Stimulated activated CD8-positive, alpha-beta memory T cell treated with anti-CD3 and anti-CD28 coated beads, Interleukin-4, amount 100 ng/mL, for 4 hours (primary cell): Measurements from ENCODE around the gene IQCM.

Experiments used
- DNase-seq, 2 donors: peaks; one replicate each; pipeline ENCODE4 v3.0.0-alpha.2; 2020; ENCODE audit warnings: low read depth in 2 of 2, low spot score in 1 of 2

Gene IQCM

DNA sequence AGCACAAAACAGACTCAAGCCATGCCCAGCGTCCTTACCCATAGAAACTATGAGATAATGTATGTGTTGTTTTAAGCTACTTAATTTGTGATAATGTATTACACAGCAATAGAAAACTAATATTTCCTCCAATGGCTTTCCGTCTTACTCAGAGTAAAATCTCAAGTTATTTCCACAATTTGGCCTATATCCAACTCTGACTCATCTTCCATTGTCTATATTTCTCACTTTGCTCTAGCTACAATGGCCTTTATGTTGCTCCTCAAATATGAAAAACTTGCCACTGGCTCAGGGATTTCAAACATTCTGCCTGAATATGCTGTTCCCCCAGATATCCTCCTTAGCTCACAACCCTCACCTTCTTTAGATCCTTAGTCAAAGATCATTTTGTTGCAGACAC, 31.6 kb downstream of the IQCM start:
- no peak for DNase-seq

DNA sequence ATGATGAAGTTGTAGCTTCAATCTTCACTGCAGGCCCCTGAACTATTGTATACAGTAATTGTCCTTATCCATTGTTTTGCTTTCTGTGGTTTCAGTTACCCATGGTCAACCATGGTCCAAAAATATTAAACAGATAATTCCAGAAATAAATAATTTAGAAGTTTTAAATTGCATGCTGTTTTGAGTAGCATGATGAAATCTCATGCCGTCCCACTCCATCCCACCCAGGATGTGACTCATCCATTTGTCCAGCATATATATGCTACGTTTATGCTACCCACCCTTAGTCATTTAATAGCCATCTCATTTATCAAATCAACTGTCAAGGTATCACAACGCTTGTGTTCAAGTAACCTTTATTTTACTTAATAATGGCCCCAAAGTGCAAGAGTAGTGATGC, 34.5 kb downstream of the IQCM start:
- no peak for DNase-seq

DNA sequence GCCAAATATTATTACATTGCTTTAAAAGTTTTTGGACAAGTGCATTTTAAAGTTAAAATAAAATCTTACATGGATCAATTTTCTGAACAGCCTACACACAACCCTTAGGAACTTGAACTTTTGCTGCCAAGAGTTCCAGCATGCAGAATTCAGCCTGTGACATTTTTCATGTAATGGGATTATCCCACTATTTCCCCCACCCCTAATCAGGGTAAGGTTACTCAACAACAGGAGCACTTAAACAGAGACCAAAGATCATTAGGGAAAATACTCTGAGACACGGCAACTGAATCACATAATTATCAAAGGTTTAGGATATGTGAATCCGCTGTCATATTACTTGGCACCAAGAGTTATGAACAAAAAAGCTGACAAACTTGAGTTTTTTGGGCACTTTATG, 47.2 kb downstream of the IQCM start:
- DNase-seq, result no peak

DNA sequence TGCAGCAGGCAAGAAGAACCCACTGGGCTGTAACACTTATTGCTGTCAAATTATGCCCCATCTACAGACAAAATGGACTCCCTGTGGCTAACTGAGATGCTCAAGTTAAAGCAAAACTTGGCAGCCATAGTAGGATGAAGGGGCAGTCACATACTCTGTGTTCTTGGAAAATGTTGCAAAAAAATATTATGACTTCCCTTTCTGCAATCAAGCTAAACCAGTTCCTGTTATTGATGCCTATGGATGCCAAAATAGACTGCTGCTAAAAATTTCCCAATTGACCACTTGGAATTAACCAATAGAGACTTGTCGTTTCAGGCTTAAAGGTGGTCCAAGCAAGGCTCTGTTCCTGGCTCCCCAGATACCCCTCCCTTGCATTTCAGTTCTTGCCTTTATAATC, 49.5 kb downstream of the IQCM start:
- DNase-seq, result no peak

DNA sequence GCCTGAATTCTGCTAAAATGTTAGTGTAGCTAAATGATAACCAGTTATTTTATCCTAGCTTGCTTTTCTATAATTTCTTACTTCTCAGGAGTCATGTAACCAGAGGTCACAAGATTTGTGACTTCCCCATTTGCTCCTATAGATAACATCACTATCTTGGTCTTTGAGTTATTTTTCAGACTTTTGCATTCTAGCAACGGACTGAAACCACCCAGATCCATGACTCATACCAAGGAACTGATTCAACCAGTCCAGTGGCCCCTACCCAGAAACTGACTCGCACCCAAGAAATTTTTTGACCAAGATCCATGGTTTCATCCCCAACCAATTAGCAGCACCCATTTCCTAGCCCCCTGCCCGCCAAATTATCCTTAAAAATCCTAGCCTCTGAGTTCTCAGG, 50.0 kb downstream of the IQCM start:
- DNase-seq, result no peak

DNA sequence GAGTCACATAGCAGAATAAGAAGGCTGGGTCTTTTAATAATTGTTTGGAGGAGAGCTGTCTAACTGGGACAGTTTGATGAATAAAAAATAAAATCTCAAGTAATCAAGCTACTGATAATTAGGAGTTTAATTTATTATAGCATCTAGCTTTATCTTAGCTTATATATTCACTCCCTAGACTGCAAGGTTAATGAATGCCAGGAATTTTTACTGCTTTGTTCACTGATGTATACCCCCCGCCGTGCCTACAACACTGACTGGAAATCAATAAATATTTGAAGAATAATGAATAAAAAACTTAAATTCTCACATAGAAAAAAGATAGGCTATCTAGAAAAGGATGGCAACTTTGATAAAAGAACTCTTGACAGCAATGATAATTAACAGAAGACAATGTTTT, 59.7 kb downstream of the IQCM start:
- DNase-seq, result no peak

DNA sequence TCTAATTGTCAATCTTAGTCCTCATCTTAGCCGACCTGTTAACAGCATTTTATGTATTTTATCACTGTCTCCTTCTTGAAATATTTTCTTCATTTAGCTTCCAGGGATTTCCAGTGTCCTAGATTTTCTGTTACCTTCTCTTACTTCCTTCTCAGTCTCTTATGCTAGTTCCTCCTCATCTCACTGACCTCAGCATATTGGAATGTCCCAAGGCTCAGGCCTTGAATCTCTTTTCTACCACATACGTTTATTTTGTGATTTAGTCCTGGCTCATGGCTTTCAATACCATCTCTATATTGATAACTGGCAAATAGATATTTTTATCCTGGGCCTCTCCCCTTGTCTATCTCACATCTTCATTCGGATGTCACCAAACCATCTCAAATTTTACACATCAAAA, 61.1 kb downstream of the IQCM start:
- no peak for DNase-seq

DNA sequence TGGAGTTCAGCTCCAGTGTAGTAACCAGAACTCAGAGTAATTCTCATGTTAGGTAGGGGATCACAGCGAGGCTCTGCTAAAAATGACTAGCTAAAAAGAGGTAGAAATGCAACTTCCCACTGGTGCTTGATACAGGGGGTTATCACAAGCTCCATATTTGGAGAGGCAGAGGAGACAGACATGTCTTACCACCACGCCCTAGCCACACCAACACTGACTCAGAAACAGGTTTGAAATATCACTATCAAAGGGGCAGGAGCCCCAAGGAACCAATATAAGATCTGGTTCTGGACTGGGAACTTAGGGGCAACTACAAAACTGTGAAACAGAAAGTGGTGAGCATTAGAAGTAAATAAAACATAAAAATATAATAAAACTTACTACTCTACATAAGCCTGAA, 62.9 kb downstream of the IQCM start:
- no peak for DNase-seq

DNA sequence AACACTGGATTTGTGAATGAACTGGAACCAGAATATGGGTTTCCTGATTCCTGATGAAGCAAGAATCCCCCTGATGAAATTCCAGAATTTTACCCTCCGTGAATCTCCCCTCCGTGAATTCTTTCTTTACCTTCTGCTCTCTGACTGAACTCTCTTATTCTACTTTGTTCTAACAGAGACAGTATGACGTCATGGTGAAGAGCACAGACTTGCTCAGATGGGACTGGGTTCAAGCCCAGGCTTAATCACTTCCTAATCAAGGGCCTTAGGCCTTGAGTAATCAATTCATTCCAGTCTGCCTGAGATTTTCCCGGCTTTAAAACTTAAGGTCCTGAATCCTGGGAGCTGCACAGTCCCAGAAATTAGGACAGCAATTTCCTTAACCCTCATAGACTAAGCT, 64.5 kb downstream of the IQCM start:
- no peak for DNase-seq

DNA sequence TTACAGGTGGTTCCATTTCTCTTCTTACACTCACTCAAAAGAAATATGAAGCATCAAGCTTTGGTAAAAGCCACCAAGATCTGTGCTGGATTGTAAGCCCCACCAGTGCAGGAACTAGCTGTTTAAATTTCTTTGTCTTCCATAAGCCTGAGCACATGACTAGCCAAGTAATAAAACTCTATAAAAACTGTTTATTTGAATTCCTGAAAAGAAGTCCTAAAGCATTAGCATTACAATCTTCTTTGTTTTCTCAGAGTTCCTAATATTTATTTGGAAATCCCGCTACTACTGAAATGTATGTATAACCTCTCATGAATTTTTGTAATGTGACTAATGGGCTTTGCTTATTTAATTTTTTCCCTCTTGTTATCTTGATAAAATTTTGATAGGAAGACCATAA, 65.9 kb downstream of the IQCM start:
- DNase-seq, result no peak

DNA sequence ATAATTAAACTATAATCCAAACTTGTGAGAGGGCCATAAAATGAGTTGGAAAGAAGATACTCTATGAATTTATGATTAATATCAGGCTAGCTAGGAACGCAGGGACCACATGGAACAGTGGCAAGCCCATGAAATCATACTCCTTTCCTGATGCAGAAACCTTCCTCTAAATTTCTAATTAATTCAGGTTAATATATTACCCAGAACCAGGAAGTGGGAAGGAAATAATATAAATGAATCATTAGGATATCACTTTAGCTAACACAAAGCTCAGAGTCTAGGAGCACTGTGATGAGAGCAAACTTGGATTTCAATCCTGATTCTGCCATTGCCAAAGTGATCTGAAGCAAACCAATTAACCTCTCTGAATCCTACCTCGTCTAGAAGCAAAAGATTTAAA, 68.0 kb downstream of the IQCM start:
- no peak for DNase-seq

DNA sequence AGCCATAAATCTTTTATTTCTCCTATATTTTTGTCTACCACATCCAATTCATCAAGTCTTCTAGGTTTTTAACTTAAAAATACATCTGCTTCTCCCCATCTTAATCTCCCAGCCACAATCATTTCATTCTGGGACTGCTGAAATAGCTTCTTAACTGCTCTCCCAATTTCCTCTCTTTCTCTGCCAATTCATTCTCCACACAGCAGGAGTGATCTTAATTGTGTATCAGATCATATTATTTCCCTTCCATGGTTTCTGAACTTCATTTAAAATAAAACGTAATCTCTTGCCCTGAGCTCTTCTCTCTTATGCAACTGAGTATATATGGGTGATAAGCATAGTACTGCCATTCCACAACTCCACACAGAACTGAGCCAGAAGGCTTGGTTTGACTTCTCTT, 69.4 kb downstream of the IQCM start:
- no peak for DNase-seq

DNA sequence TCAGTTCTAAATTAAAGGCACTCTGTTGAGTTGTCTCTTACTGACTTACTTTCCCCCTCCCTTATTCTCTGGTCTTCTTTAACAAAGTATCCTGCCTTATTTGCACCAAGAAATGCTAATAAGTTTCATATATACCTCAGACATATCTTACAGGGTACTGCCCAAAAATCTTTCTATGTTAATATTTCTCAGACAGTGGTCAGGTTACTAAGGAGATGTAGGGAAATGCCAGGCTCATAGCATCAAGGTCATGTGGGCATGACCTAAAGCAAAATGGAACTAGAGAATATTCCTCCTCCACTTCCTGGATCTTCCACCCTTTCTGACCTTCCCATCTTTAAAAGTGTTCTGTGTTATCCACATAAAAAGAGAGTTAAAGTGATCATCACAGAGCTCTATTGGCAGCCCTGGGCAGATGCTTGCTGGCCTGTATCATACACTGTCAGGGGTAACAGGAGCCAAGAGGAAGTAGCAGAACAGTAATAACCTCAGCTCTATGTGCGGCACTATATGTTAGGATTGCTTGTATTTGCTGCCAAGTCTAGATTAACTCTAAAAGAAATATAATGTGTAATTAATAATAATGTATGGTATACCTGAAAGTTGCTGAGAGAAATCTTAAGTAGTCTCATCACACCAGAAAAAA, 74.3 kb downstream of the IQCM start:
- DNase-seq, result no peak

DNA sequence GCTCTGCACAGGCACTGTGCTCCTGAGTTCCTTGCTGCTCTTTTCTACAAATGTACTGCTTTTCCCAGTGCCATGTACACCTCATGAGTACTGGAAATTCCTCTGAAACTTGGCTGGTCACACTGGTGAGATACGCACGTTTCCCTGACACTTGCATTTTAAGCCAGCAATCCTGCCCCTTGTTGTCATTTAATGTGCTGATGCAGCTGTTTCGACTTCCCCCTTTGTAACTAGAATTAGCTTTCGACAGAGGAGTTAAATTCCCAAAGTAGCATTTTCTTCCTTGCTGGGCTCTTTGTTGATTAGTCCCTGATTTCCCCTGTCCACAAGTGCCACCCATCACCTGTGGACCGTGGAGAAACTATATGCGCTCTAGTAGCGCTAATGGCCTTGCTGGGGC, 77.5 kb downstream of the IQCM start:
- DNase-seq, result no peak

DNA sequence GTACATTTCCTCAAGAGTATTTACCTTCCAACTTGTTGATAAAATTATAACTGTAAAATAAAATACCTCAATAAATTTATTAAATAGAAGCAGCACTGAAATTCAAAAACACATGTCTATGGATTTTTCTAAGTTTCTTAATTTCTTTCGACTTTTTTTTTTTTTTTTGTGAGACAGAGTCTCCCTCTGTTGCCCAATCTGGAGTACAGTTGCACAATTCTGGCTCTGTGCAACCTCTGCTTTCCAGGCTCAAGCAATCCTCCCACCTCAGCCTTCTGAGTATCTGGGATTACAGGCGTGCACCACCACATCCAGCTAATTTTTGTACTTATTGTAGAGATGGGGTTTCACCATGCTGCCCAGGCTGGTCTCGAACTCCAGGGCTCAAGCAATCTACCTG, 79.8 kb downstream of the IQCM start:
- no peak for DNase-seq

DNA sequence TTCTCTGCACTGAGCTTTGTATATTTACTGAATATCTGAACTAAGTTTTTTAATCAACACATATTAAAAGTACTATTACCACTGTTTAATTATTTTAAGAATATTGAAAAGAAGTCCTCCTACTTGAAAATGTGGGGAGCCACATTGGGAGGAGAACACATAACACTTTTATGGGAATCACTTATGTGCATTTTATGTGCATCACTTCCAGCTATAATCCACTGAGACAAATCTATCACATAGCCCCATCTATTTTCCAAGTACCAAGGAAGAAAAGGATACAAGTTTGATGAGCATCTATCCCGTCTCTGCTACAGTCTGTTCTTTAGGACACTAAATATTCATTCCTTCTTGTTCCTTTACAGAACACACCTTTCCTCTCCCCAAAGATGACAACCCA, 87.2 kb downstream of the IQCM start:
- no peak for DNase-seq

DNA sequence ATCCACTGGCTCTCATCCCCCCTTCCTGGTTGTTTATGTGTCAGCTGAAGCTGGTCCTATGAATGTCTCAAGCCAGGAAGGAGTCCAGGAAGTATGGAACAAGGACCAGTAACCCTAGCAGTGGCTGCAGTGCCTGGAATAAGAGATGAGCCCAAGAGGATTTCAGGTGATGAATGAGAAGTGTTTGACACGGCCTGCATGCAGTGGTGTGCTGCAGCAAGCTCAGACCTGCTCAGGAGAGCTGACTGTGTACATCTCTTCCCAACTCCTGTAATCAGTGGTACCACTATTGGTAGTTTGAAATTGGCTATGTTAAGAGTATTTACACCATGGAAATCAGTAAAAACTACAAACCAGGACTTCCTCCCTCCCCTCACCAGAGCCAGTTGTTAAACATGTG, 88.0 kb downstream of the IQCM start:
- DNase-seq, result no peak

DNA sequence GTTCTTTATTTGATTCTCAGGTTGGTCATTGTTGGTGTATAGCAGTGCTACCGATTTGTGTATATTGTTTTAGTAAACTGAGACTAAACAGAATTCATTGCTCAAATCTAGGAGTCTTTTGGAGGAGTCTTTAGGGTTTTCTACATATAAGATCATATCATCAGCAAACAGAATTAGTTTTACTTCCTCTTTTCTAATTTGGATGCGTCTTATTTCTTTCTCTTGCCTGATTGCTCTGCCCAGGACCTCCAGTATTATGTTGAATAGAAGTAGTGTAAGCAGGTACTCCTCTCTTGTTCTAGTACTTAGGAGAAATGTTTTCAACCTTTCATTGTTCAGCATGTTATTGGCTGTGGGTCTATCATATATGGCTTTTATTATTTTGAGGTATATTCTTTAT, 92.6 kb downstream of the IQCM start:
- no peak for DNase-seq

DNA sequence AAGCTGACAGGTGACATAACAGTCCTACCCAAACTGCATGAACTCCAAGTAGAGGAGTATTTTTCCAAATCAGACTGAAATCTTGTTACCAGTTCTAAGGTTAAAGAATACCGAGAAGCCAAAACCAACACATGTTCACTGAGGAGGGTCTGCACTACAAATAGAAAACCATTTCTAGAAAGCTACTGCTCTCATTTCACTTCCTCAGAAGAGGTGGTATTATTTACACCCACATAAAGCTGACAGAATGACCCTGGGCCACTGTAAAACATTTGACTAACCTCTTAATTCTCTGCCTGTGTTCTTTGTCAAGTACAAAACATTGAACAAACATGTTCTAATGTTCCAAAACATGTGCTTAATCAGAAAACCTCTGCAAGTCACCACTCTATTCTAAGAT, 95.8 kb downstream of the IQCM start:
- DNase-seq, result no peak

DNA sequence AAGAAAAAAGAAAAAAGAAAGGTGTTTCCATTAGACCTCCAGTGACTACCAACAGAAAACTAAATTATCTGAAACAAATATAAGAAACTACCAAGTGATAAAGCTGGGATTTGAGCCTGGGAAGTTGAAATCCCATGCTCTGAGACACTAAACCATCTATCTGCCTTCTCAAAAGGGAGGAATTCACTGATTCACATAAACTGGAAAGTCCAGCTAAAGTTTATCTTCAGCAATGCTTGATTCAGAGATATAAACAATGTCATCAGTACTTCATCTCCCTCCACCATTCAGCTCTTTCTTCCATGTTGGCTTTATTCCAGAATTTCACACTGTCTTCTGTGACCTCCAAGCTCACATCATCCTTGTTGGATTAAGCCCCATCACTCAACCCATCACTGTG, 96.3 kb downstream of the IQCM start:
- no peak for DNase-seq

DNA sequence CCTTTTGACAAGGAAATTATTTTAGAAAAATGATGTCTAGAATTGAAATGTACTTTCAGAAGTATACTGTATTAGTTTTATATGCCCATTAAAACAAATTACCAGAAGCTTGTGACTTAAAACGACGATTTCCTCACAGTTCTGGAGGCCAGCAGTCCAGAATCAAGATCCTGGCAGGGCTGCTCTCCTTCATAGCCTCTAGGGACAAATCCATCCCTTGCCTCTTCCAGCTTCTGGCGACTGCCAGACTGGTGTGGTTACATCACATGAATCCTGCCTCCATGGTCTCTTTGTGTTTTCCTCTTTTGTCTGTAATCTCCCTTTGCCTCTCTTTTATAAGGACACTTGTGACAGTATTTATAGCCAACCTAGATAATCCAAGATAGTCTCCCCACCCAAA, 97.1 kb downstream of the IQCM start:
- no peak for DNase-seq

DNA sequence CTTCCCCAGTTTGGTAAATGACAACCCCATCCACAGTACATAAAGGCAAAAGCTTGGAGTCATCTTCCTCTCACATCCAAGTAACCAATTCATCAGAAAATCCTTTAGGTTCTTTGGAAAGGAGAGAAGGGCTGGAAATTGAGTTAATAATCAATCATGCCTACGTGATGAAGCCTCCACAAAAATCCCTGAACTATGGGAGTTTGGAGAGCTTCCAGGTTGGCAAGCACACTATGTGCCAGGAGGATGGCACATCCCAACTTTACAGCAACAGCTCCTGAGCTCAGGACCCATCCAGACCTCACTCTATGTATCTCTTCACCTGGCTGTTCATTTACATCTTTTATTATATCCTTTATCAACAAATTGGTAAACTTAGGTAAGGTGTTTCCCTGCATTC, 98.9 kb downstream of the IQCM start:
- no peak for DNase-seq

DNA sequence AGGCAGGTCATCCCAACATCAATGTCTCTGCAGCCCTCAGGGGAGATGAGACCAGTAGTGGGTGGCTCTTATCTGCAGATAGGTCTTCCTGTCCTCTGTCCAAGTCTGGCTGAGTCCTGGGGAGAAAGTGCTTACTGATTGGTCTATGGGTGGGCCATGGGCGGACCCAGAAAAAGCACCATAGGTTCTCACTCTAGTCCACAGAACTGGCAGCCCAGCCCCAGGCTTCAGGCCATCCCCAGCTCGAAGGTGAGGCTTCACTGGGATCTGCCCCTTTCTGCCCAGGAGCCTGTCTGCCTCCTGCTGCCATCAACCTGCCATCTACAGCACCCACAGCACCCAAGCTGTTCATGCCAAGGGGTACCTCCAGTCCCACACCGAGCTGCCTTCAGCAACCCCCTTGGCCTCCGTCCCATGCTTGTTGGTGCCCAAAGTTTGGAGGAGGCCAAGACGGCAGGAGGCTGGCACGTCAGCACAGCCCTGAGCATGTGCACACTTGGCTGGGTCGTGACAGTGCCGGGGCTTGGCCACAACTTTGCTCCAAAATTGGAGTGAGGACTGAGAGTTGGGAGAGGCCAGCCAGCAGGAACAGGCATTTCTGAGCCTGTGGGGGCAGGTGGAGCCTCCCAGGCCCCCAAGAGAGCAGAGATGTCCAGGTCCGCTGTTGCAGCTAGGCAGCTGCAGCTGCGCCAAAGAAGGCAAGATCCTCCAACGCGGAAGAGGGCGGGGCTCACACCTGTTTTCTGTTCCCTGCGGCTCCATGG, 99.6 kb downstream of the IQCM start:
- no peak for DNase-seq
